Stimulated activated CD4-positive, alpha-beta T cell treated with anti-CD3 and anti-CD28 coated beads, Interleukin-2, amount 100 ng/mL, for 24 hours (primary cell): Measurements from ENCODE around the gene ZNF839.
A peak's percentile ranks its signal among the peaks of the same experiment; 100 is the strongest.
"Not testable (repeated sequence)": the region's sequence is repeated elsewhere in the genome, so short reads cannot be mapped to it uniquely, and the experiment has no call there.

Experiments
- DNase-seq, 2 donors: peaks; one replicate each; pipeline ENCODE4 v3.0.0-alpha.2; 2020

The ZNF839 gene

DNA sequence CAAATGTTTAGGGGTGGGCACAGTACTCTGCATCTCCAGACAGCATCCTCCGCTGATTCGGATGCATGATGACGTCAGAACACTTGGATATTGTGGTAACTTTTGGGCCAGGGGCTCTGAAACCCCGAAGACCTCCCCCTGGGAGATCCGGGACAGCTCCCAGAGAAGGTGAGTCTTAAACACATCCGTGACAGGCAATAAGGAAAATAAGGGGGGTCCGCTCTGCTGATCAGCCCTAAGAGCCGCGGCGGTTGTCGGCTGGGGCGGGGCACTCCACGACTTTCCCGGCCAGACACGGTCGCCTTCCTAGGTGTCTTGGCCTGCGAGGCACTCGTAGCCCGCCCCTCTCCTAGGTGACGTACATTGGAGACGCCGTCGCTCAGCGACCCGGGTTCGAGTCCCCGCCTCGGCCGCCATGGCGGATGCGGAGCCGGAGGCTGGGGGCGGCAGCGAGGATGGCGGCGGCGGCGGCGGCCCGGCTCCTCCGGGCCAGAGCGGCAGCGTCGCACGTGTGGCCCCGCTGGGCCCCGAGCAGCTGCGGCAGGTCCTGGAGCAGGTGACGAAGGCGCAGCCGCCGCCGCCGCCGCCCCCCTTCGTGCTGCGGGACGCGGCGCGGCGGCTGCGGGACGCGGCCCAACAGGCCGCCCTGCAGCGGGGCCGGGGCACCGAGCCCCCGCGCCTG is at the start of gene ZNF839:
ZNF839 (plus strand) TSS at position 396 of the 682 bp plus-strand sequence; CDS start at position 416, 20 bp downstream.
- peak; percentile 96 to 97 for DNase-seq

DNA sequence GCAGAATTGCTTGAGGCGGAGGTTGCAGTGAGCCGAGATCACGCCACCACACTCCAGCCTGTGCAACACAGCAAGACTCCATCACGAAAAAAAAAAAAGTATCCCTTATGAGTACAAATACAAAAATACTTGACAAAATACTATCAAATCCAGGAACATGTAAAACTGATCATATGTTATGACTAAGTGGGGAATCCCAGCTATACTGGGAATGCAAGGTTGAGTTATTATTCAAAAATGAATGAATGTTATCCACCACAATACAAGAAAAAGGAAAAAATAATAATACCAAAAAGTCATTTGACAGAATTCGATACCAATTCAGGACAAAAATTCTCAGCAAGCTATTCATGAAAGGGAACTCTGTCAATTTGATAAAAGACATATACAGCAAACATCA is 47.2 kb upstream of the ZNF839 start:
- no peak for DNase-seq

DNA sequence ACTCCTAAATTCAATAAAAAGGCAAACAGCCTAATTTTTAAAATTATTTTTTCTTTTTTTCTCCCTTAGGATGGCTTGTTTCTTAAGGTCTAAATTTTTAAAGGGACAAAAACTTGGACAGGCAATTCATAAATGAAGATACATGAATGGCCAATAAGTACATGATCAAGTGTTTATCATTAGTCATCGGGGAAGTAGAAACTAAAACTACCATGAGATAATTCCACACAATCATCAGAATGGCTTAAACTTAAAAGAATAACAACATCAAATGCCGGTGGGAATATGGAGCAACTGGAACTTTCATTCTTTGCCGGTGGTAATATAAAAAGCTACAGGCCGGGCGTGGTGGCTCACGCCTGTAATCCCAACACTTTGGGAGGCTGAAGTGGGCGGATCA is 43.7 kb upstream of the ZNF839 start:
- DNase-seq: no peak

DNA sequence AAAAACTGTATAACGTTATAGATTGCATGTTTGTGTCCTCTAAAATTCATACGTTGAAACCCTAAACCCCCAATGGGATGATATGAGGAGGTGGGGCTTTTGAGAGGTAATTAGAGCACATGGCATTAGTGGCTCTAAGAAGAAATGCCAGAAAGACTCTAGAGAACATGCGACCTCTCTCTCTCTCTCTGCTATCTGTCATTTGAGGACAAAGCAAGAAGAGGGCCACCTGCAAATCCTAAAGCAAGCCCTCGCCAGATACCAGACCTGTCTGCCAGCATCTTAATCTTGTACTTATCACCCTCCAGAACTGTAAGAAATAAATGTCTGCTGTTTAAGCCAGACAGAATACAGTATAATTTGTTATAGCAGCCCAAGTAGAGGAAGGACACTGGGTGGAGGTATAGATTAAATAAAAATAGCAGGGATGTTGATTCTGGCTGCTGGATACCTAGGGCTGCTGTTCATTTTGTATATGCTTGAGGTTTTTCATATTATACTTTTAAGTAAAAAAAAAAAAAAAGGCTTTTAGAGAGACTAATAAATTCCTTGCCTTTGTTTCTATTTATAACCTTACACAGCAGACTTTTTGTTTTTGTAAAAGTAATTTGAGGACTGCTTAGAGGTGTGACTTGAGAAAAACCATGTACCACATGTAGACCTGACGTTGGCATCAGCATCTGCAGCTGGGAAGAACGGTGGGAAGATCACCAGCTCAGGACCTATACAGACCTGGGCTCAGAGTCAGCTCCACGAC is 41.5 kb upstream of the ZNF839 start:
- DNase-seq: no peak

DNA sequence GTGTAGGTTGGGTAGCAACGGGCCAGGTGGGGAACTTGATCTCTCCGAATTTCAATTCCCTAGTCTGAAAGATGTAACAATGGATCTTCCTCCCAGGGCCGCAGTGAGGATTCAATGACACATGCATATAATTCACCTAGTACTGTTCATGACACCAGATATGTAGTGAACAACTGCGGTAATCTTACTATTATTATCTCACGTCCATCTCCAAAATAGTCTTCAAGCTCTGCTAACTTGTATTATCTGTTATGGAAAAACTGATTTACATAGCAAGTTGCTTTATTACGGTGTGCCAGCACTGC is 41.0 kb upstream of the ZNF839 start:
- DNase-seq: no peak

DNA sequence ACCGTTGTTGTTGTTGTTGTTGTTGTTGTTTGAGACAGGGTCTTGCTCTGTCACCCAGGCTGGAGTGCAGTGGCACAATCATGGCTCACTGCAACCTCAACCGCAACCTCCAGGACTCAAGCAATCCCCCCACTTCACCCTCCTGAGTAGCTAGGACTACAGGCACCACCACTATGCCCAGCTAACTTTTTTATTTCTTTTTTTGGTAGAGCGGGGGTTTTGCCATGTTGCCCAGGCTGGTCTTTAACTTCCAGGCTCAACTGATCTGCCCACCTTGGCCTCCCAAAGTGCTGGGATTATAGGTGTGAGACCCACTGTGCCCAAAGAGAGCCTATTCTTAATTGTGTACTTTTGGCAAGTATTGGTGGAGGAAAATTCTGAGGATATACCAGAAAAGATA is 40.3 kb upstream of the ZNF839 start:
- DNase-seq: no peak

DNA sequence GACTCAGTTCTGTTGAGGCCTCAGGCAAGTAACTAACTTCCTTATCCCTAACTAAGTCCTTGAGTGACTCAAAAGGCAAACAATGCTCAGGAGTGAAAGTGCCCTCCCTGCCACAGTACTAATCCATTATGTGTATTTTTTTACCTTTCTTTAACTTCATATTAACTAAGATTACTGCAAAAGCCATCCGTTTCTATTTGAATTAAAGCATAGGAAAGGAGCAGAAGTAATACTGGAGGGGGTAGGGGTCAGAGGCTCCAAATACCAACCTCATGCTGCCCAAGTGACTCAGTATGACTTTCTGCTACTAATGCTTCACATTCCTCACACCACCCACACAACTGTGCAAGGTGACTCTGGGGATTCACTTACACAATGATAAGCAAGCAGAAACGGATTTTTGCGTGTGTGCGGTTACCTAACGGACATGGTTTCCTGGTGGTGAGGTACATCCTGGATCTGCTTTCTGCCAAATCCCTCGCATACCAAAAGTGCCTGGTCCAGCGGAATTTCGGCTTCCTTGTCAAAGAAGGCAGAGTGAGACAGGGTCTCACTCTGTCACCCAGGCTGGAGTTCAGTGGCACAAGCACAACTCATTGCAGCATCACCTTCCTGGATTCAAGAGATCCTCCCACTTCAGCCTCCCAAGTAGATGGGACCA is 39.7 kb upstream of the ZNF839 start:
- DNase-seq: peak in 1 of 2 donors; percentile 1

DNA sequence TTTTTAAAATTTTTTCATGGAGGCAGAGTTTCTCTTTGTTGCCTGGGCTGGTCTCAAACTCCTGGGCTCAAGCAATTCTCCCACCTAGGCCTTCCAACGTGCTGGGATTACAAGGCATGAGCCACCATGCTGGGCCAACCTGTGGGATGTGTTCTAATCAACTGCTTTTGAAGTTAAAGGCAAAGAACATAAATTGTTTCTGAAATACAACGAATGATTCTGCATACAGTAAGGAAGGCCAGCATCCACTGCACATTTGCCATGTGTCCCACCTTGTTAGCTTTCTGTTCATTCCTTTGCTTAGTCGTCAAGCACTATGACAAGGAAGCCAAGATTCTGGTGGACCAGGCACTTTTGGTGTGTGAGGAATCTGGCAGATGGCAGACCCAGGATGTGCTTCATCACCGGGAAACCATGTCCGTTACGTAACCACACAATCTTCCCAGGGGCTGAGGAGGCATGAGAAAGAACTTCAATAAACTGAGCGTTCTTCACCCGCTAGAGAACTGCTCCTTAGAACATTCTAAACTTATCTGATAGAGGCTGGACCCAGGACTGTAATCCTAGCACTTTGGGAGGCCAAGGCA is 39.1 kb upstream of the ZNF839 start:
- DNase-seq: no peak

DNA sequence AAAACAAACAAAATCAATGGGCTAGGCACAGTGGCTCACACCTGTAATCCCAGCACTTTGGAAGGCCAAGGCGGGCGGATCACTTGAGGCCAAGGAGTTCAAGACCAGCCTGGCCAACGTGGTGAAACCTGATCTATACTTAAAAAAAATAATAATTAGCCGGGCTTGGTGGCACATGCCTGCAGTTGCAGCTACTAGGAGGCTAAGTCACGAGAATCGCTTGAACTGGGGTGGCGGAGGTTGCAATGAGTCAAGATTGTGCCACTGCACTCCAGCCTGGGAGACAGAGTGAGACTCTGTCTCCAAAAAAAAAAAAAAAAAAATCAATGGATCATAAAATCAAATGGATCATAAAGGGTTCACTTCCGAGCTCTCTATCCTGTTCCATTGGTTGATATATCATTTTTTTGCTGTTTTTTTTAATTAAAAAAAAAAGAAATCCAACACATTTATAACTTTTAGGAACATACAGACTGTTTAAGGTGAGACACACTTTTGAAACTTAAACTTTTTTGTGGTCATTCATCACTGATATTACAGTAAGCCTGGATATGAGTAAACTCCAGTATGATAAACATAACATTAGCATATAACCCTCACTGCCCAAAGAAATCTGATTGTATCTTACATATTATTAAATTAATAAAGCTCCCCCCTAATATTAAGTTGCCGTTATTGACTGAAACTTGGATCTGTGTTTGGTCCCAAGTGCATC is 36.6 kb upstream of the ZNF839 start:
- DNase-seq: no peak

DNA sequence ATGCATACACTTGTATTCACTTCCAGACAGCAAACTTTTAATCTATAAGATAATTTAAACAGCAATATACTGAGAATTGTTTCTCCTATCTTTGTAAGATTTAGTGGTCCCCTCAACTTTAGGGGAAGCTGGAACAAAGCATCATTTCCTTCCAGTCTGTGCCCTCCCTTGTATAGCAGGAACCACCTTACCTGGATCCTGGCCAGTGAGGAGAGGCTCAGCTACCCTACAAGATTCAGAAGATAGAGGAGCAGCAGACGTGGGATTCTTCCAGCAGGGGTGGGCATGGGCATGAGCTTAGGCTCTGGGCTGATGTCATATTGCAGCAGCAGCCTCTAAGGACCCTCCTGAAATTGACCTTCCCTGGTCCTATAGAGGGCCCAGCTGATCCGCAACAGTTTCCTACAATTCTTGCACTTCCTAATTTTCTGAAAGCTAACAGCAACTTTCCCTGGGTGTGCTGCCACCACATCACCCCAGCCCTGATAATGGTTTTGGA is 35.9 kb upstream of the ZNF839 start:
- DNase-seq: no peak

DNA sequence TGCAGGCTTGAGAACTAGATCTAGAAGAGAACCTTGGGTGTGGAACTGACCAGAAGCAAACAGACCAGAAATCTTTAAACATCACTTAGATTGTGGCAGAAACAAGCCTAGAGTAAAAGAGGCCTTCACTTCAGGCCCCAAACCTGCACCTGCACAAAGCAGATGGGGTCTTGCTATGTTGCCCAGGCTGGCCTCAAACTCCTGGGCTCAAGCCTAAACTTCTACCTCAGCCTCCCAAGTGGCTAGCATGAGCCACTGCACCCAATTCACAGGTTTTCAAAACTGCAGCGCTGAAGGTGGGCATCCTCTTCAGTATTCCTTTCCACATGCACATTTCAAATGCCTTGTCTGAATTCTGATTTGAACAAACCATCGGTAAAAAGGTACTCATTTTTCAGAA is 34.4 kb upstream of the ZNF839 start:
- DNase-seq: no peak

DNA sequence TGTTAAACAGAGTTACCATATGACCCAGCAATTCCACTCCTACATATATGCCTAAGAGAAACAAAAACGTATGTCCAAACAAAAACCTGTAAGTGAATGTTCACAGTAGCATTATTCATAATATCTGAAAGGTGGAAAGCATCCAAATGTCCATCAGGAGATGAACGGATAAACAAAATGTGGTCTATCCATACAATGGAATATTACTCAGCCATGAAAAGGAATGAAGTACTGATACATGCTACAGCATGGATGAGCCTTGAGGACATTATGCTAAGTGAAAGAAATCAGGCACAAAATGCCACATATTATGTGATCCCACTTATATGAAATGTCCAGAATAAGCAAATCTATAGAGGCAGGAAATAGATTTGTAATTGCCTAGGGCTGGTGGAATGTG is 31.4 kb upstream of the ZNF839 start:
- no peak for DNase-seq

DNA sequence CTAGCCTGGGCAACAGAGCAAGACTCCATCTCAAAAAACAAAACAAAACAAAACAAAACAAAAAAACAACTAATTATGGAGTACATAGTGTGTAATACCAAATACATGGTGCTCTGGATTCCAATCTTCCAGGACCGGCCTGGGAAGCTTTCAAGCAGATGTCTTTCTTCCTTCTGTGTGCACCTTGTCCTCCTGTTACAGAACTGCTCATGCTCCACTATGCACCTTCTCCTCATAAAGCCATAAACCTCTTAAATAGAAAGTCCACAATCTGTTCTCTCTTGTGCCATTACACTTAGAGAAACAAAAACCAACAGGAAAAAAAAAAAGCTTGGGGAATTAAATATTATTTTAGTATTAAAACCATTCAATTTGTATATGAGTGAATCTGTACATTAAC is 27.1 kb upstream of the ZNF839 start:
- DNase-seq: no peak

DNA sequence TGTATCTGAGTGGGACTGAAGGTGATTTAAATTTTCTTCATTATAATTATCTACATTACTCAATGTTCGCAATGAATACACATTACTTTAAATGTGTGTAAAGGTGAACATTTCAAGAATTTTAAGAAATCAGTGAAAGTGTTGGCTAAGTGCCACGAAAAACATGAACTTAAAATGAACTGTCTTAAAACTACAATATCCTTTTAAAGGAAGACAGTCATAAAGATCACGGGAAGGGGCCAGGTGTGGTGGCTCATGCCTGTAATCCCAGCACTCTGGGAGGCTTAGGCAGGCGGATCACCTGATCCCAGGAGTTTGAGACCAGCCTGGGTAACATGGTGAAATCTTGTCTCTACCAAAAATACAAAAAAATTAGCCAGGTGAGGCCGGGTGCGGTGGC is 25.8 kb upstream of the ZNF839 start:
- DNase-seq: no peak

DNA sequence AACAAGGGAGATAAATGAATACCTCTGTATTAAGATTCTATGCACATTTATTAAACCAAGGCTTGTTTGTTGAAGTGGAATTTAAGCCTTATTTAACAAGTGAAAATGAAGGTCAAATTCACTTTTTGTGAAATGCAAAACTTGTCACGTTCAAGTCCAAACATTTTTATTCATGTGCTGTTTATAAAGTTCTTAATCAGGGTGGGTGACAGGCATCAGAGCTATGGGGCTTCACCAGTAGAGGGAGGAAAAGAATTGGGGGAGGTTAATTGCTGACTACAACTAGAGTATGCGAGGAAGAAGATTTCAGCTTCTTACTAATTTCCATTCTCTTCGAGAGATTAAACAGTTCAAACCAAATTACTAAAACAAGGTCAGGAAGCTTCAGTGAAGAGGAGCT is 24.3 kb upstream of the ZNF839 start:
- DNase-seq: no peak

DNA sequence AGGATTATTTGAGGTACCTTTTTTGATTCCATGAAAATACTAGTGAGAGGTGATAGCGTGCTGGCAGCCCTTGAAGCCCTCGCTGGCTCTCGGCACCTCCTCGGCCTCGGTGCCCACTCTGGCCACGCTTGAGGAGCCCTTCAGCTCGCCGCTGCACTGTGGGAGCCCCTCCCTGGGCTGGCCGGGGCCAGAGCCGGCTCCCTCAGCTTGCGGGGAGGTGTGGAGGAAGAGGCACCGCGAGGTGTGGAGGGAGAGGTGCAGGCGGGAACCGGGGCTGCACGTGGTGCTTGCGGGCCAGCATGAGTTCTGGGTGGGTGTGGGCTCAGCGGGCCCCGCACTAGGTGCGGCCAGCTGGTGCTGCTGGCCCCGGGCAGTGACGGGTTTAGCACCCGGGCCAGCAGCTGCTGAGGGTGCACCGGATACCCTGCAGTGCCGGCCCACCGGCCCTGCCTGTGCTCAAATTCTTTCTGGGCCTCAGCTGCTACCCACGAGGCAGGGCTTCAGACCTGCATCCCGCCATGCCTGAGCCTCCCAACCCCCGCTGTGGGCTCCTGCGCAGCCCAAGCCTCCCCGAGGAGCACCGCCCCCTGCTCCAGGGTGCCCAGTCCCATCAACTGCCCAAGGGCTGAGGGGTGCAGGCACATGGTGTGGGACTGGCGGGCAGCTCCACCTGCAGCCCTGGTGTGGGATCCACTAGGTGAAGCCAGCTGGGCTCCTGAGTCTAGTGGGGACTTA is 21.9 kb upstream of the ZNF839 start:
- no peak for DNase-seq

DNA sequence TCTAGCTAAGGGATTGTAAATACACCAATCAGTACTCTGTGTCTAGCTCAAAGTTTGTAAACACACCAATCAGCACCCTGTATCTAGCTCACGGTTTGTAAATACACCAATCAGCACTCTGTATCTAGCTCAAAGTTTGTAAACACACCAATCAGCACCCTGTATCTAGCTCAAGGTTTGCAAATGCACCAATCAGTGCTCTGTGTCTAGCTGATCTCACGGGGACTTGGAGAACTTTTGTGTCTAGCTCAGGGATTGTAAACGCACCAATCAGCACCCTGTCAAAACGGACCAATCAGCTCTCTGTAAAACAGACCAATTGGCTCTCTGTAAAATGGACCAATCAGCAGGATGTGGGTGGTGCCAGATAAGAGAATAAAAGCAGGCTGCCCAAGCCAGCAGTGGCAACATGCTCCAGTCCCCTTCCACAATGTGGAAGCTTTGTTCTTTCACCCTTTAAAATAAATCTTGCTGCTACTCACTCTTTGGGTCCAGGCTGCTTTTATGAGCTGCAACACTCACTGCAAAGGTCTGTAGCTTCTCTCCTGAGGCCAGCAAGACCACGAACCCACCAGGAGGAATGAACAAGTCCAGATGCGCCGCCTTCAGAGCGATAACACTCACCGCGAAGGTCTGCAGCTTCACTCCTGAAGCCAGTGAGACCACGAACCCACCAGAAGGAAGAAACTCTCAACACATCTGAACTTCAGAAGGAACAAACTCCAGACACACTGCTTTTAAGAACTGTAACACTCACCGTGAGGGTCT is 21.1 kb upstream of the ZNF839 start:
- not testable (repeated sequence) for DNase-seq

DNA sequence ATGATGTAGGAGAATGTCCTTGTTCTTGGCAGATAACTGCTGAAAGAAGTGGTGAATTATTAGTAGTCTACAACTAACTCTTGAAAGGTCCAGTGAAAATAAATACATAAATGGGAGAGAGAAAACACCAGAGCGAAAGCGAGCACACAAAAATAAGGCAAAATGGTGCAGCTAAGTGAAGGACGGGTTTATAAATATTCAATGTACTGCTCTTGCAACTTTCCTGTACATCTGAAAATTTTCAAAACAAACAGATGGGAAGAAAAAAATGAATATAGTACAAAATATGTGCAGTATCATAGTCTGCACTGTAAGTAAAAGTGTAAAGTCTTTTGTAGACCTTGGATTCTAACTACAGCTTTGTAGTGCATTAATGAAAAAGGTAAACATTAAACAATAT is 15.9 kb upstream of the ZNF839 start:
- DNase-seq: no peak

DNA sequence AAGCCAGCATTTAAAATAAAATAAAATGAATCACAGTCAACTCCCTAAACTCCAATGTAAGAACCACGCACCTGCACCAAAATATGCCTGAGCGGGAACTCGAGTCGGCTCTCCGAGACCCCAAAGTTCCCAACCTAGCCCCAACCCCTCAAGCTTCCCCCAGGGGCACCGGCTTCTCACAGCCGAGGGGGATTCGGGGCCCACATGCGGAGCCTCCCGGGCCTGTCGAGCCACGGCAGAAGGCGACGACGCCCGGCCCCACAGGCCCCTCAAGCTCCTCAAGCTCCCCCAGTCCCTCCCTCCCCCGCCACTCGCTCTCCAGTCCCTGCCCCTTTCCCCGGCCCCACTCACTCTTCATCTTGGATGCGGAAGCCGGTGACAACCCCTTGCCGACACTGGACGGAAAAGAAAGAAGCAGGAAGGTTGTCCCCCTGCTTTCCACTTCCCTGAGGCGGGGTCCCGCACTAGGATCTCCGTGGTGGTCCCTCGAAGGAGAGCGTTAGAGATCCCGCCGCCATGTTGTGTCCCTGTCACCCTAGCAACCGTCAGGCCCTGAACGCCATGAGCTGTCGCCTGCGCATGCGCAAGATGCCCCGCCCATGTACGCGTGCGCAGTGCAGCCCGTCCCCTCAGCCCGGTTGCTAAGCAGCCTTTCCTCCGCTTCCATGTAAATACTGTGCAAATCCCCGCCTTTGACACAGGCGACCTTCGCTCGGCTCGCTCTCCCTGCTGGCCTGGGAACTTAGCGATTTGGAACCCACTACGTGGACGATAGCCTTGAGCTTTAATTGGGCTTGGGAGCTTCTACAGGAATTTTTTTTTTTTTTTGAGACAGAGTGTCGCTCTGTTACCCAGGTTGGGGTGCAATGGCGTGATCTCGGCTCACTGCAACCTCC is 14.7 kb upstream of the ZNF839 start, which contains the start of gene MOK:
MOK (minus strand) TSS at position 554 of the 896 bp plus-strand sequence; CDS start at position 358, 196 bp downstream.
- DNase-seq: peak; percentile 96 to 97
